GM10847 (cell line): ENCODE measurements around the gene ATP8B1.

Source experiments
- POLR2A ChIP-seq: IDR thresholded peaks from 2 replicates; pipeline ENCODE4 v1.6.1; 2011; ENCODE audit not compliant: insufficient read length; ENCODE audit errors: extremely low read depth

Gene ATP8B1

GRCh38 chr18:57762686-57763085 is 40.4 kb downstream of the ATP8B1 start:
- TF ChIP-seq POLR2A = no peak

DNA sequence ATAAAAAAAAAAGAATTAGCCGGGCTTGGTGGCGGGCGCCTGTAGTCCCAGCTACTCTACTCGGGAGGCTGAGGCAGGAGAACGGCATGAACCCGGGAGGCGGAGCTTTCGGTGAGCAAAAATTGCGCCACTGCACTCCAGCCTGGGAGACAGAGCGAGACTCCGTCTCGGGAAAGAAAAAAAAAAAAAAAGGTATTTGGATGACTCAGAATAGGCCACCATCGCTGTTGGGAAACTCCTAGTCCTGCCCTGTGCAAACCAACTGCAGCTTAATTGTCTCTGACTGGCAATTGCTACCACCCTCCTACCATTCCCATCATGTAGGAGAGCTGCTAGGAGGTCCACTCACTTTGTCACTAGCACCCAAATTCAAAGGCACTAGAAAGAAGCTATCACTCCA is 43.5 kb downstream of the ATP8B1 start:
- TF ChIP-seq POLR2A = no peak

DNA sequence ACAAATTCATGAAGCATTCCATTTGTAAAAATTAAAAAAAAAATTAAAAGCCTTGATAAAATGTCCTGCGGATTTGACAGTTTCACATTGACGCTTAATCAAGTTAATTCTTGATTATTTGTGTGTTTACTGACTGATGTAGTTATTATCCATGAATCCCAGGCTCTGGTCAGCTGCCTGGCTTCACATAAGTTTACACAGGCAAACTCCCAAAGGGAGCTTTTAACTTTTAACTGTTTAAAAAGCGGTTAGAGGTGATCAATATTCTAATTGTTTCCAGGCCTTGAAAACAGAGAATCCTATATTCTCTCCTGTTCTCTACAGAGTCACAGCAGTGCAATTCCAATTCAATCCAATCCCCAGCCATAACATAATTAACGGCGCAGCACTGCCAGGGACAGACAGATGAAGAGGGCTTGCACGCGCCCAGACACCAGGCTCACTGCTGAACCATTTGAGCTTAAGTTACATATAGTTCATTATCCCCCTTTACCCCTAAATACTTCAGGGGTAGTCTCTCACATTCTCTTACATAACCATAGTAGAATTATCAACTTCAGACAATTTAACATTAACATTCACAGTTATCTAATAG is 47.5 kb downstream of the ATP8B1 start:
- no peak for TF ChIP-seq POLR2A

DNA sequence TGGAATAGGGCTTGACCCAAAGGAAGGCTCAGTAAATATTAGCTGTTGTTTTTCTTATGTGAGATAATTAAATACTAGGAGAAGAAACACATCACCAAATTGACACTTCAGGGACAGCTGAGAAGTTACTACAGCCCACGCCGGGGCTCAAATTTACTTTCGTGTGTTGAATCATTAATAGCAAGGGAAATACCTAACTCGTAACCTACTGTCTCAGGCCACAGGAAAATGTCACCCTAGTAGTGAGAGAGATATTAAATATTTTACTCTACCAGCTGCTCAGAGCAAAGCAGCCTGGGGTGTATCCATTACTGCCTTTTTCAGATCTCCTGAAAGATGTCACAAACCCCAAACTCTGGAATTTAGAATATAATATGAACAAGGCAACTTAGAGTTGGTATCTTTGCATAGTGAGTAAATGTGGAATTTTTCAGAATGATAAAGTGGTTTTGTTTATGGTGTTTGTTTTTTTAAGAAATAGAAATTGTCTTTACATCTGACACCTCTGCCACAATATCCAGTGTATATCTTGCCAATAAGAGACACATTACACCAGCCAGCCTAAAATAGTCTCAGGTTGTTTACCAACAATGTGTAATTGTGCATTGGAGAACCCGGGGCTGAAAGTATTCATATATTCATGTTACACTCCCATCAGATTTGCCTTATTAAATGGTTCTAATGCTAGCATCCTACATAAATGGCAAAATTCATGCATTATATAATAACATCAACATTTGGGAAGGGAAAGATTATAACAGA is 48.4 kb downstream of the ATP8B1 start:
- no peak for TF ChIP-seq POLR2A

DNA sequence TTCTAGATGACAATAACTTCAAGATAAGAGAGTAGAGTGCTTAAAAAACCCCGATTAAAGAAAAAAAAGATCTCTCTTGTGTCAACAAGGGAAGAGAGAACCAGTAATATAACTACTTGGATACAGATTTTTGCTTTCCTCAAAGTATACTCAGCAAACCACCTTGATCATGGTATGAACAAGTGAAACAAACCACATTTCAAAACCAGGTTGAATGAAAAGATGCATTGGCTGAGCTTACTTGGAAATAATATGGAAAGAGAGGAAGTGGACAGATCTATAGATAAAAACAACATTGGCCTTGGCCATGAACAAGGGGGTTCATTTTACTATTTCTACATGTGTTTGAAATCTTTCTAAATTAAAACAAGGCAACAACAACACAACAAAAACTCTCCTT is 50.1 kb downstream of the ATP8B1 start:
- TF ChIP-seq POLR2A = no peak

DNA sequence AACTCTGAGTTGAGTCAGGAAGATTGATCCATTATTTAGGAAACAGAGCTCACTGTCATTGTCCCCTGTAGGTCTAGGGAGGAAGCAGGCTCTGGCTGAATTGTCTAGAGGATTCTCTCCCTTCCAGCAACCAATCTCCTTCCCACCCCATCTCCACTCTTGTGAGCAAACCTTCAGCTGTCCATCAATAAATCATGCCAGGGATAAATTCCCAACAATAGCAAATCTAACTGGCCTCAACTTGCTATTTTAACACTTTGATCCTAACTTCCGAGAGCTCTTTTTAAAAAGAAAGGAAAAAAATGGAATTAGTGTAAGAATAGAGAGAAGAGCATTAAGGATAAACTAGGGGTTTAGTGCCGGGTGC is 53.5 kb downstream of the ATP8B1 start:
- TF ChIP-seq POLR2A = no peak

GRCh38 chr18:57748770-57749603 is 54.1 kb downstream of the ATP8B1 start:
- no peak for TF ChIP-seq POLR2A

GRCh38 chr18:57747809-57748680 is 55.1 kb downstream of the ATP8B1 start:
- TF ChIP-seq POLR2A = no peak

DNA sequence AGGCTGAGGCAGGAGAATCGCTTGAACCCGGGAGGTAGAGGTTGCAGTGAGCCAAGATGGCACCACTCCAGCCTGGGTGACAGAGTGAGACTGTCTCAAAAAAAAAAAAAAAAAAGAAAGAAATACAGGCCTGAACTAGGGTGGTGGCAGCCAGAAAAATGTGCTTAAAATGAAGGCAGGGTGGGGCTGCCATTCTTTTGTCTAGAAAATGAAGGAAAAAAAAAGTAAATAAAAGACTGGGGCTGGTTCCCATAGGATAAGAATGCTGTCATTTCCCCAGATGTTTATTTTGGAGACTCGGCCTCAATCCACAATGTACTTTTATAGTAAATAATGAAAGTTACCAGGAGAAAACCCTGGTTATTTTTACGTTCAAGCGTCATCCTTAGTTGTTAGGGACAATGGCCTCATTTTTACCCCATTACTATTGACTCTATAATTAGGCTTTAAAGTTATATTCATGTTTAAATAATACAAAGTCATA is 58.9 kb downstream of the ATP8B1 start:
- no peak for TF ChIP-seq POLR2A

DNA sequence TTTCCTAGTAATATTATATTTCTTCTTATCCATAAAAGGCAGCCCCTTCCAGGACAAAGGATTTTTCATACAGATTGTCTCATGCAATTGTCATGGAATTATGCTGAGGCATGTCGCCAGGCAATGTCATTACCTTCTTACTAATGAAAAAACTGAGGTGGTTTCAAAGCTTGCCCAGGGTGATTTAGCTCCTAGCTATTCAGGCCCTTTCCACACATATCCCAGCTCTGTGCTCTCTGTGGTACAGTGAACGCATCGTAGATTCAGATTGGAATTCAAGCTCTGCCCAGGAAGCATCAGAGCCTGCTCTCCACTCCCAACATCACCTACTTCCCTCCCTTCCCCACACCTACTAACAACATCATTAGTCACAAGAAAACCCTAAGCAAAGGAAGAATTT is 60.1 kb downstream of the ATP8B1 start:
- no peak for TF ChIP-seq POLR2A

- TF ChIP-seq POLR2A = no peak
Measured at GRCh38 chr18:57741273-57741672, 61.8 kb downstream of the ATP8B1 start.

DNA sequence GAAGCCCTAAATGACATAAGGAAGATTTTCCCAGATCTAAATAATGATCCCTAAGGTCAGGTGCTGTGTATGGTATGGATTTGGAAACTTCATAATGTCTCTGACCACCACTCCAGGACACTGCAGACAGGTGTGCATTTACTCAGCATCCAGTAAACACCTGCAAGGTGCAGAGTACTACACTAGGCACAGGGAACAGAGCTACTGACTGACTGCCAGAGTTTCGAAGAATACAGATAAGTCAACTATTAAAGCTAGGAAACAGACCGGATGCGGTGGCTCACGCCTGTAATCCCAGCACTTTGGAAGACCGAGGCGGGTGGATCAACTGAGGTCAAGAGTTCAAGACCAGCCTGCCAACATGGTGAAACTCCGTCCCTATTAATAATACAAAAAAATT is 65.0 kb downstream of the ATP8B1 start:
- no peak for TF ChIP-seq POLR2A

GRCh38 chr18:57737400-57738060 is 65.6 kb downstream of the ATP8B1 start:
- no peak for TF ChIP-seq POLR2A

DNA sequence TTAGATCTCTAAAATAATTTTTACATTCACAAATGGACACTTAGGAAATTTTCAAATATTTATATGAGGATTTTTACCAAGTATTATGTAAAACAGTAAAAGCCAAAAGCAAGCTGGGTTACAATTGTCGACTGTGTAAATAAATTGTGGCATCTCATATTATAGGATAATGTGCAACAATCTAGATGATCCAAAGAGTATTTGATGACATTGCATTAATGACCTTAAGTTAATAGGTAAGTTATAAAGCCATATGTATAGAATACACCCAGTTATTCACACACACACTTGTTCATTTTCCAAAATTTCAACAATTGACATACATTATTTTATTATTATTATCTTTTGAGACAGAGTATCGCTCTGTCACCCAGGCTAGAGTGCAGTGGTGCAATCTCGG is 69.3 kb downstream of the ATP8B1 start:
- no peak for TF ChIP-seq POLR2A

DNA sequence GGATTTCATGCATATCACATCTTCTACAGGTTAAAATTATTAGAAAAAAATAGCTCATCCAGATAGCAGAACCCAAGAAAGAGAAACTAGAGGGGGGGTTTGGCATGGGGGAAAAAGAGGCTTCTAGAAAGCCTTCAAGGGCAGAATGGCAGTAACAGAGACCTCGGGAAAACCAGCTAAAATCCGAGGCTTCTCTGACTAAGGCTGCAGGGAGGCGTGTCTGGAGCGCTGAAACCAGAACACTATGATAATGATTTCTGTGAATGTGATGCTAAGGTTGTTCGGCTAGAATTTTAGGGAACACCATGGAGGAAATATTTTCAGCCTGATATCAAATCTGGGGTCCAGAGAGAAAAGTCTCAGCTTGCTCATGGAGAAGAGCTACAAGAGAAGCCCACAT is 73.0 kb downstream of the ATP8B1 start:
- no peak for TF ChIP-seq POLR2A

- TF ChIP-seq POLR2A = no peak
Measured at GRCh38 chr18:57728941-57729511, 74.1 kb downstream of the ATP8B1 start.
